GM18505 (cell line): ENCODE data around the gene SGPP2.
A peak's percentile ranks its signal among the peaks of the same experiment; 100 is the strongest.
"Not testable (repeated sequence)": the region's sequence is repeated elsewhere in the genome, so short reads cannot be mapped to it uniquely, and the experiment has no call there.

Experiments
- ATAC-seq: cut with Tn5 transposase; IDR thresholded peaks from one replicate; pipeline ENCODE4 v1.9.1; 2021; ENCODE audit not compliant: unreplicated experiment
- POLR2A ChIP-seq: IDR thresholded peaks from 4 replicates; pipeline ENCODE4 v1.6.1; 2011; ENCODE audit warnings: borderline replicate concordance; ENCODE audit not compliant: insufficient read depth, insufficient read length; ENCODE audit errors: extremely low read depth

SGPP2 gene, protein sequence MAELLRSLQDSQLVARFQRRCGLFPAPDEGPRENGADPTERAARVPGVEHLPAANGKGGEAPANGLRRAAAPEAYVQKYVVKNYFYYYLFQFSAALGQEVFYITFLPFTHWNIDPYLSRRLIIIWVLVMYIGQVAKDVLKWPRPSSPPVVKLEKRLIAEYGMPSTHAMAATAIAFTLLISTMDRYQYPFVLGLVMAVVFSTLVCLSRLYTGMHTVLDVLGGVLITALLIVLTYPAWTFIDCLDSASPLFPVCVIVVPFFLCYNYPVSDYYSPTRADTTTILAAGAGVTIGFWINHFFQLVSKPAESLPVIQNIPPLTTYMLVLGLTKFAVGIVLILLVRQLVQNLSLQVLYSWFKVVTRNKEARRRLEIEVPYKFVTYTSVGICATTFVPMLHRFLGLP

DNA sequence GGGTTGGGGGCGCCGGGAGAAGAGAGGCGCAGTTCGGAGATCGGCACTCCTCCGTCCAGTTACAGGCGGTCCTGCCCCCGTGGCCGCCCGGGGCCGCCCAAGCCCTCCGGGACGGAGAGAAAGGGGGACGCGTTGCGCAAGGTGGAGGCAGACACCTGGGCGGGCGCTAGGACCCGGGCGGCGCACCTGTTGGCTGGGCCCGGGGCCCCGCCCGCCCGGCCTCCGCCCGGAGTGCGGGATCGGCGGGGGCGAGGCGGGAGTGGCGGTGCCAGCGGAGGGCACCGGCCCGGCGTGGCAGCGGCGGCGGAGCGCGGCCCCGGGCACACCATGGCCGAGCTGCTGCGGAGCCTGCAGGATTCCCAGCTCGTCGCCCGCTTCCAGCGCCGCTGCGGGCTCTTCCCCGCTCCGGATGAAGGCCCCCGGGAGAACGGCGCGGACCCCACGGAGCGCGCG lies at the start of gene SGPP2:
SGPP2 (plus strand) TSS at position 268 of the 453 bp plus-strand sequence; CDS start at position 328, 60 bp downstream.
- TF ChIP-seq POLR2A, result no peak
- ATAC-seq, result peak; percentile 40

DNA sequence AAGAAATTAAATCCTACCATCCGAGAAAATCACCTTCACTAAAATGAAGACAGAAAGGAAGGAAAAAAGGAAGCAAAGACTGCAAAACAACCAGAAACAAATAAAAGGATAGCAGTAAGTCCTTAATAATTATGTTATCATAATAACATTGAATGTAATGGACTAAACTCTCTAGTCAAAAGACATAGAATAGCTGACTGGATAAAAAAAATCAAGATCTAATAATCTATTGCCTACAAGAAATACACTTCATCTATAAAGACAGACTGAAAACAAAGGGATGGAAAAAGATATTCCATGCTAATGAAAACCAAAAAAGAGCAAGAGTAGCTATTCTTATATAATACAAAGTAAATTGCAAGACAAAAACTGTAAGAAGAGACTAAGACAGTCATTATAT lies 48.5 kb upstream of the SGPP2 start:
- TF ChIP-seq POLR2A, result no peak
- ATAC-seq, result no peak

DNA sequence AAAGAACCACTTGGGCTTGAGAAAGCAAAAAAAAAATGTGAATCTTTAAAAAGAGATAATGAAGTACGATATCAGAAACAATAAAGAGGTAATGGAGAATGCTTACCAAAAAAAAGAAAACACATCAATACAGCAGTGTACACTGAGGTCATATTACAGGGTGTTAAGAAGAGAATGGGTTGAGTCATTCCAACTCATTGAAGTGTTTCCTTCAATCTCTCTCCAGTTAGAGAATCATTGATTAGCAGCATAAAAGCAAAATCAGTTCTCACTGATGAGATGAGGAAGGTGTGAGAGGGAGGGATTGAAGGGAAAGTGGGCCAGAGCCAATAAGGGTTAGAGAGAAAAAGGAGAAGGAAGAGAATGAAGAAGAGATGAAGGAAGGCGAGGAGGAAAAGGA lies 43.9 kb upstream of the SGPP2 start:
- no peak for TF ChIP-seq POLR2A
- no peak for ATAC-seq

DNA sequence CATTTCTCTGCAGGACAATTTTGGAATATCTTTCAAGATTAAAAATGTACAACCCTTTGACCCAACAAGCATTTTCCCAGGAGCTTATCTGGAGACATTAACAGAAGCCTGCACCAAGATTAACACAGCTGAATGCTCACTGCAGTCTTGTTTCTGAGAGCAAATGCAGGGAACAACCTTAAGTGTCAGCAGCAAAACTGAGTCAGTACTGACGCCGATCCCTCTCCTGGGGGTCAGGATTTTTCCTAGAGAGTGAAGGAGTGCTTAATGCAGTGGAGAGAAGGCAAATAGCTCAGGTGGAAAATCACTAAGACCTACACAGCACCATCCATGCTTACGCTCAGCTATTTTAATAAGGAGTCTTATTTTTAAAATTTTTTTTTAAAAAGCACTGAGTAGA lies 42.8 kb upstream of the SGPP2 start:
- no peak for TF ChIP-seq POLR2A
- no peak for ATAC-seq

DNA sequence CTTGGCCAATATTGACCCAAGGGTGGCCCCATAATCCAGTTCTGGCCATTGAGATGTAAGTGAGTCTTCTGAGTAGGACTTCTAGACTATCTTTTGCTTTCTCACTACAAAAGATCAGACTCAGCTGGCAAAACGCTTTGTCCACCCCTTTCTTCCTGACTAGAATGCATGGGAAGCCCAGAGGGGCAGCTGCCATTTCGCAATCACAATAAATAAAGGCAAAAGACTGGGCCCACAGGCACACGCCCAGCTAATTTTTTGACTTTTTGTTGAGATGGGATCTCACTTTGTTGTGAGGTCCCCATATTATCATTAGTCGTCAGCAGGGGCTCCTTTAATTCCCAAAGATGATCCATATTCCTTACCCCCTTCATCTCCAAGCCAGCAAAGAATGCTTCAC lies 41.1 kb upstream of the SGPP2 start:
- ATAC-seq, result no peak
- TF ChIP-seq POLR2A, result no peak

DNA sequence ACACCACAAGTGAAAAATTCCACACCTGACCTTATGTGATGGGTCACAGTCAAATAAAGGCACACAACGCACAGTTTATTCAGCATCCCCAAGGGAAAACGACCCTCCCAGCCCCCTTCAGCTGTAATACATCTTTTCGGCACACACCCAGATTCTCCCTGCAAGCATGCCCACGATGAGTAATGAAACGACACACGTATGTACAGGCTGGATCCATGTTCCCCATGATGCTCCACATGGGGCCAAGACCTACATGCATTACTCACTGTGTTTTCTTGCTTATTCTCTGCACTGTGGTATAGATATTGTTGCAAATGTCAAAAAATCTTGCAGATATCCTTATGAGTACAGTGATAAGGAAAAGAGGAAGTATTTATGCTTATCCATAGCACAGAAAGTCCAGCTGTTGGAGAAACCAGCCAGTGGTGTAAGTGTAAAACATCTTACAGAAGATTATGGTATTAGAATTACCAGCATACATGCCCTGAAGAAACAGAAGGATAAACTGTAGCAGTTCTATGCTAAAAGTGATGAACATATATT lies 32.5 kb upstream of the SGPP2 start:
- no peak for TF ChIP-seq POLR2A
- ATAC-seq, result no peak

DNA sequence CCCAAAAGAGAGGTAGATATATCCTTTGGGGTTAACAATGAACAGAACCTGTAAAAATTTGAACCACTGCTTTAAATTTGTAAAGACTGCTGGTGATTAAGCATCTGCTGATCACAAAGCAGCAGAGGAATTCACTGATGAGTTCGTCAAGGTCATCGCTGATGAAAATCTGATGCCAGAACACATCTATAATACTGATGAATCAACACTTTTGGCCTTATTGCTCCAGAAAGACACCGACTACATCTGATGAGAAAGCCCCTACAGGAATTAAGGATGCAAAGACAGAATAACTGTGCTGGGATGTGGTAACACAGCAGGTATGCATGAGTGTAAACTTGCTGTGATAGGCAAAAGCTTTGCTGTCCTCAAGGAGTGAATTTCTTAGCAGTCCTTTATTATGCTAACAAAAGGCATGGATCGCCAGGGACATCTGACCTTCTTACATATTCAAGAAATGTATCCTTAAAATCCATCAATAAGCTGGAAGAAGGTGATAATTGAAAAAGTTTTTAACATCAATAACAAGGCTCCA lies 30.5 kb upstream of the SGPP2 start:
- TF ChIP-seq POLR2A, result no peak
- ATAC-seq, result no peak

DNA sequence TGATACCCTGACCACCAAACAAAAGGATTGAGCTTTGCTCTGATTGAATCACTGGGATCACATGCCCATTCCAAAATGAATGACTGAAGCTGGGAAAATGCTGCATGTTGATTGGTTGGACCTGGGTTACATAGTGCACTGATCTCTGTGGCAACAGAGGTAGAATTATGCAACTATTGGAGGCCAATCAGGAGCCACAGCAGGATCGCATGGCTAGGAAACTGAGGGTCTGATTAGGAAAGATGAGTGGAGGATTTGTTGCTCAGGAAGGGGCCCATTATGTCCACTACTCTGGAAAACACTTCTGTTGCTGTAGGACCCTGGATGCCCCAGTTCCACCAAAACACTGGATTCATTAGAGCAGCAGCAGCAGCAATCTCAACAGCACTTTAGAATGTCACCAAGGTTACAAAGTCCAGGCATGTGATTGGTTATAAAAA lies 25.9 kb upstream of the SGPP2 start:
- no peak for TF ChIP-seq POLR2A
- ATAC-seq, result no peak

DNA sequence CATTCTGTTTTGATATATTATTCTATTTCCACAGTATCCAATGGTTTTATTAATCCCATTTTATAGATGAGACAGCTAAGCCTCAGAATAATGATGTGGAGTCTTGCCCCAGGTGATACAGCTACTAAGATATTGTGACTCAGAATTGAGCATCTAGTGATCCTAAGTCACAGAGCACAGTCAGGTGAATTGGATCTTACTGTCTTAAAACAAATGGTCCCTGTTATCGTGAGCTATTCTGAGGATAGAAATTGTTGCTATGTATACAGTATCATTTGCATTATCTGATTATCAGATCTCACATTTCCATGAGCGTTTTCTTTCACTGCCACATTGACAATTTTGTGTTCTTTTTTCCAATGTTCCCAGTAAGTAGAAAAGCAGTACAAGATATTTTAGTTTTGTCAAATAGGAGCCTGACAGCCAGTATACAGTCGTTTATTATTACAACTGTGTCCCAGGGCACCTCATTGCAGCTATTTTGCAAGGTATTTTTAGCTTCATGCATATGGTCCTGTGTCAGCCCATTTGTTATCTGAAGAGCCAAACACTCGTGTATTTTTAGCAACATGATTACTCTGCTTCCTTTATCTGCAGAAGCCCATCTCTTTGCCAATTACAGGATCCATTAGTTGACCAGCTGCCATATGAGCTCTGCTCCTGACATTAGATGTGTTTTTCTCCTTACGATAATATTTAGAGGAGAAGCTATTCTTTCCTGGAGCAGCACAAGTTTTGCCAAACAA lies 25.1 kb upstream of the SGPP2 start:
- ATAC-seq, result no peak
- no peak for TF ChIP-seq POLR2A

DNA sequence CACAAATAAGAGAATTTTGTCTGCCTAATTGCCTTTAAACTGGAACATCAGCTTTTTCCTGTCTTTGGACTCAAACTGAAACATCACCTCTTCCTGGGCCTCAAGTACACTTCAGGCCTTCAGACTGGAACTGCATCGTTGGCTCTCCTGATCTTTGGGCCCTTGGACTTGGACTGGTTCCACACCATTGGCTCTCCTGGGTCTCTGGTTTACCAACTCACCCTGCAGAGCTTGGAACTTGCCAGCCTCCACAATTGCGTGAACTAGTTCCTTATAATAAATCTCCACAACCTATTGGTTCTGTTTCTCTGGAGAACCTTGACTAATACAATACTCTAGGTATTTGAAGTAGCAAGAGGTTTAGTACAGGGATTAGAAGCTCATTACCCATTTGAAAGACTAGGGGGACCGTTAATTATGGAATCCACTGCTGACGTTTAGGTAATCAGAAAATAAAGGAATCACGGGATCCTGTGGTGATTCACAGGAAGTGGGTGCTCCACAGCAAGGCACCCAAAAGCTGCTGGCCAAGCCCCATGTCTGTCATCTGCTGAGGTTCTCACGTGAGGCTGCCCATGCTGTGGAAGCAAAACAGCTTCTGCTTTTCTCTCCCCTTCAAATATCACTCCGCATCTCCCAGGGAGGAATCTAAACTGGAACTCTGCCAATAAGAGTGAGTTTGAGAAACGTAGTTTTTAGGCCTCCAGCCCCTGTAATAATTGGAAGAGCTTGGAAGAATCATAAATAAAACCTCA lies 20.0 kb upstream of the SGPP2 start:
- no peak for TF ChIP-seq POLR2A
- no peak for ATAC-seq

DNA sequence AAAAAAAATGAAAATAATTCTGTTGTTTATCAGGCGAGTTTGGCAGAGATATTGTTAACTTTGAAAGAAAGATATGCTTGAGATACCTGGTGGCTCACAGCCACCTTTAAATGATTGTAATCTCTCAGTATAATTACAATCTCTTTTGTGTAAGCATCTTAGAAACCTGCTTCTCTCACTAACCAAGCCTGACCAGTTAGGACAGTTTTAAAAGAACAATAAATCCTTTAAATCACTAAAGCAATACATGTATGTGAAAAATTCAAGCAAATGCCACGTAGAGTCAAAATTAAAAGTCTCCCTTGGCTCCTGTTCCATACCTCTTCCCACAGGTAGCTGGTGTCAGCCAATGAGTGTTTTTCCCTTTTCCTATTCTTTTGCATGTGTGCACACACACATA lies 15.7 kb upstream of the SGPP2 start:
- no peak for ATAC-seq
- no peak for TF ChIP-seq POLR2A

DNA sequence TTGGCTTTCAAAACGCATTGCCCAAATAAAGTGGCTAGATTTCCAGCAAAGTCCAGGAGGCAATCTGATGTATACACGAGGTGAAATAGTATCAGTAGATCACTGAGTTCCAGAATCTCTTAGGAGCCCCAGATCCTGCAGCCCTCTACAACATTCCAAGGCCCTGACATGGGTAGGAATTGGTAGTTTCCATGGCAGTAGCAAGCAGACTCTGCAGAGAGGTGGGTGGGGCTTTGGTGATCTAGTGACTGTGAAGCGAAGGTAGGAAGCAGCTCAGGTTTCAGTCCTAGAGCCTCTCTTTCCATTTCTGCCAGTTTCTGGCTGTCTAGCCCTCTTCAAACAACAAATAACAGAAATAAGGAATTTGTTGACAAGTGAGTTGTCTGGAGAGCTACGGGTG lies 13.8 kb upstream of the SGPP2 start:
- ATAC-seq, result no peak
- TF ChIP-seq POLR2A, result no peak

DNA sequence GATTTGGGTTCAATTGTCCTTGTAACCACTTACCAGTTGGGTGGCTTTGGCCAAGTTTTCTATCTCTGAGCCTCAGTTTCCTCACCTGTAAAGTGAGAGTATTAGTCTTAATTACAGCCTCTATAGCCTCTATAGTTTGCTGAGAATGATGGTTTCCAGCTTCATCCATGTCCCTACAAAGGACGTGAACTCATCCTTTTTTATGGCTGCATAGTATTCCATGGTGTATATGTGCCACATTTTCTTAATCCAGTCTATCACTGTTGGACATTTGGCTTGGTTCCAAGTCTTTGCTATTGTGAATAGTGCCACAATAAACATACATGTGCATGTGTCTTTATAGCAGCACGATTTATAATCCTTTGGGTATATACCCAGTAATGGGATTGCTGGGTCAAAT lies 12.0 kb upstream of the SGPP2 start:
- ATAC-seq, result not testable (repeated sequence)

DNA sequence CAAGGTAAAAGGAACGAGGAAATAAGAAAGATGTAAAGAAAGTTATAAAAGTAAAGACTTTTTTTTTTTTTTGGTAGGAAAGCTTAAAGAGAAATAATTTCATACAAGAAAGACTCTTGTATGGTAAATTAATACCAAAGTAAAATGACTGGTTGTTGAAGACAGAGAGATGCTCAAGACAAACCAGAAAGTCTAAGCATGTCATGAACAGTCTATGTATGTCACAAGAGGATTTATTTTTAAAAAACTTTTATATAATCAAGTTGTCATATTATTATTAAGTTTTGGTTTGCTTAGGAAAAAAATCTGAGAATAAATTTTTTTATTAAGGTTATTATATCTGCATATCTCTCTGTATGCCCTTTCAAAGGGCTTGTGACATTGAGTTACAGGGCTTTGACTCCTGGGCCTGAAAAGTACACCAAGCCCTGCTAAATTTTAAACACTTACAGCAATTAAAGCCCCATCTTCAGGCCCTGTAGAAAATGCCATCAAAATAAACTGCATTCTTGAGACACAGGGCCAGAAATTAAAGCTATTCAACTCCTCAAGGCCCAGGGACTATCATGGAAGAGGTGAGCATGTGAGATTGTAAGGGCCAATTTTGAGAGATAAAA lies 10.9 kb upstream of the SGPP2 start:
- no peak for ATAC-seq
- no peak for TF ChIP-seq POLR2A
